GM10248 (cell line): ENCODE data around the gene ERO1B.

Experiments used
- CTCF ChIA-PET: fragments of 300-600 bp; sonication (Branson Sonifier 250); formaldehyde crosslinking; extraction: SDS; loops from one replicate; lab custom pipeline; 2021; ENCODE audit warnings: antibody characterized with exemption; lab: Yijun Ruan, JAX
- POLR2A ChIA-PET: fragments of 350-650 bp; sonication (Branson Sonifier 250); formaldehyde crosslinking; extraction: SDS; loops from one replicate; lab custom pipeline; 2020; ENCODE audit warnings: antibody characterized with exemption; lab: Yijun Ruan, JAX
- DNase-seq: peaks from one replicate; pipeline ENCODE4 v3.0.0; 2012; ENCODE audit errors: extremely low spot score
- CTCF ChIP-seq: IDR thresholded peaks from 2 replicates; pipeline ENCODE4 v1.5.1; 2012; ENCODE audit warnings: mild to moderate bottlenecking, low read depth; ENCODE audit errors: extremely low read depth, missing control alignments, control extremely low read depth

ERO1B gene

GRCh38 chr1:236261898-236262297, 19.9 kb downstream of the ERO1B start:
- TF ChIP-seq CTCF: no peak
- ChIA-PET CTCF (interaction anchor here (2.6 kb wide), 1 partner anchor 10 kb away, joined by 7 read pairs; no protein-coding TSS in a partner anchor), POLR2A (interaction anchor here (0.6 kb wide), 1 partner anchor 20 kb away, joined by 3 read pairs; the partner anchor contains the start of gene ERO1B)
- no peak for DNase-seq

GRCh38 chr1:236261033-236261432, 20.7 kb downstream of the ERO1B start:
- ChIA-PET POLR2A (no interaction called here), CTCF (interaction anchor here (2.6 kb wide), 1 partner anchor 9 kb away, joined by 7 read pairs; no protein-coding TSS in a partner anchor)
- DNase-seq: no peak
- no peak for TF ChIP-seq CTCF

GRCh38 chr1:236259043-236259442, 22.7 kb downstream of the ERO1B start:
- POLR2A ChIA-PET: no interaction called here
- TF ChIP-seq CTCF: no peak
- CTCF ChIA-PET: interaction anchor here (1.0 to 2.7 kb wide), 5 partner anchors 14 to 22 kb away, joined by 3 to 10 read pairs (median 3); no protein-coding TSS in a partner anchor
- DNase-seq: no peak

GRCh38 chr1:236258114-236258622, 23.6 kb downstream of the ERO1B start:
- TF ChIP-seq CTCF: no peak
- POLR2A ChIA-PET: no interaction called here
- no peak for DNase-seq
- CTCF ChIA-PET: interaction anchor here (1.0 to 2.7 kb wide), 4 partner anchors 14 to 23 kb away, joined by 3 to 10 read pairs (median 4); no protein-coding TSS in a partner anchor

GRCh38 chr1:236257216-236257615, 24.5 kb downstream of the ERO1B start:
- CTCF ChIA-PET: no interaction called here

GRCh38 chr1:236253918-236254637, 27.7 kb downstream of the ERO1B start:
- CTCF ChIA-PET: no interaction called here
- POLR2A ChIA-PET: no interaction called here
- no peak for DNase-seq
- no peak for TF ChIP-seq CTCF

More at GRCh38 chr1:236257216-236257615, 24.5 kb downstream of the ERO1B start:
- POLR2A ChIA-PET: no interaction called here
- no peak for DNase-seq
- TF ChIP-seq CTCF: no peak
